Measurements from ENCODE around the gene PPFIBP1. TPM values are rescaled to one million over a fixed set of nuclear protein-coding genes. Genes with fewer than 3 reads are reported as not detected.

Gene PPFIBP1
- total RNA-seq, 2 donors from 2014 or later = 98.5 to 213 TPM

DNA sequence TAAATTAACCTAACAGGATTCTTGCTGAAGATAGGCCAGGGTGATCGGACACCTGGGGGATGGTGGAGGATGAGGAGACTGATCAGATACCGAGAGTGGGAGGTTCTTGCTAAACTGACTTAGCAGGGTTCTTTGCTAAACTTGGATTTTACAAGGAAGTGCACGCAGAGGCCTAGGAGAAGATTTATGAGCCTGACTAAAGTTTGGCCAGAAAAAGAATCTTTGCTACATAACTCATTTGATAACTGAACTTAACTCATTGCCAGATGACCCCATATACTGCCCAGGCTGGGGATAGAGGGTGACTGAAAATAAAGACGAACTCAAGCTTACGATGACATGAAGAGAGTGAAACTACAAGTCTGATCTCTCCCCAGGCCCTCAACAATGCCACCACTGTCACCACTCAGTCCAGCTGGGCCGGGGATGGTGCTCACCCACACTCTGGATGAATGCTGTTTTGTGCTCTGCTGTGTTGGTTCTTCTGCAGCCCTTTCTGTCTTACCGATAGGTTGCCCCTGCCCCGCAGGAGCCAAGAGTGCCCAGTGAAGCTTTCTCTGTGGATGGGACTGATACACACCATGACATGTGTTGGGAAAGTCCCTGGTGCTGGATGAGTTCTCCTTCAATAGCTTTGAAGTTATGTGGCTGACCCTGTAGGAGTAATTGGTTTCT is 29.0 kb downstream of the PPFIBP1 start:
- Histone ChIP-seq H3K4me1 (ENCODE audit: control insufficient read depth, insufficient read depth, low read length) (peaks cover 21% of the 10 kb centered on the region), H3K27me3 (ENCODE audit: control insufficient read depth, insufficient read depth, low read length, poor library complexity, severe bottlenecking) (no peaks in the 10 kb centered on the region), H3K36me3 (ENCODE audit: control insufficient read depth, insufficient read depth, low read length) (no peaks in the 10 kb centered on the region), H3K9ac (ENCODE audit: extremely low read depth, low read length, poor library complexity, severe bottlenecking) (no peak overlapping the region), H3K27ac (ENCODE audit: low read depth, low read length) (no peak overlapping the region), H3K9me3 (ENCODE audit: control insufficient read depth, low read length) (no peaks in the 10 kb centered on the region), H3K4me3 (ENCODE audit: low read length) (no peak overlapping the region)
- Mint-ChIP-seq H3K27ac (peak overlapping the region; percentile 6), H3K27me3 (ENCODE audit: insufficient read depth) (no peaks in the 10 kb centered on the region), H3K4me1 (peaks cover 71% of the 10 kb centered on the region), H3K4me3 (no peak overlapping the region), H3K9me3 (no peaks in the 10 kb centered on the region), H3K36me3 (ENCODE audit: low read depth) (peaks cover 6% of the 10 kb centered on the region)
- no peak for DNase-seq
- no peak for TF ChIP-seq CTCF (conservative IDR thresholded peaks at IDR 0.05)
- 91 to 94% methylated on average over 3 to 8 of the region's 8 CpGs for WGBS, 2 experiments (ENCODE audit: insufficient coverage in 1 of 2, insufficient read length in 1 of 2)

GRCh38 chr12:27553941-27554340 is 29.9 kb downstream of the PPFIBP1 start:
- no peak for TF ChIP-seq CTCF (conservative IDR thresholded peaks at IDR 0.05)
- peaks cover 19% of the 10 kb centered on the region for H3K4me1 ChIP-seq (ENCODE audit: control insufficient read depth, insufficient read depth, low read length)

GRCh38 chr12:27554421-27555186 is 30.6 kb downstream of the PPFIBP1 start:
- Histone ChIP-seq H3K27ac (ENCODE audit: low read depth, low read length) (no peak overlapping the region), H3K36me3 (ENCODE audit: control insufficient read depth, insufficient read depth, low read length) (no peaks in the 10 kb centered on the region), H3K9me3 (ENCODE audit: control insufficient read depth, low read length) (no peaks in the 10 kb centered on the region), H3K9ac (ENCODE audit: extremely low read depth, low read length, poor library complexity, severe bottlenecking) (no peak overlapping the region), H3K4me1 (ENCODE audit: control insufficient read depth, insufficient read depth, low read length) (peaks cover 17% of the 10 kb centered on the region), H3K4me3 (ENCODE audit: low read length) (no peak overlapping the region), H3K27me3 (ENCODE audit: control insufficient read depth, insufficient read depth, low read length, poor library complexity, severe bottlenecking) (no peaks in the 10 kb centered on the region)
- WGBS, 2 experiments (ENCODE audit: insufficient coverage in 1 of 2, insufficient read length in 1 of 2) = 92% methylated on average over 14 of the region's 14 CpGs
- DNase-seq = no peak
- TF ChIP-seq CTCF (conservative IDR thresholded peaks at IDR 0.05) = no peak
- H3K27ac Mint-ChIP-seq = no peak overlapping the region
- H3K4me3 Mint-ChIP-seq = no peak overlapping the region
- no peaks in the 10 kb centered on the region for H3K9me3 Mint-ChIP-seq
- H3K27me3 Mint-ChIP-seq (ENCODE audit: insufficient read depth) = no peaks in the 10 kb centered on the region
- peaks cover 6% of the 10 kb centered on the region for H3K36me3 Mint-ChIP-seq (ENCODE audit: low read depth)
- H3K4me1 Mint-ChIP-seq = peaks cover 56% of the 10 kb centered on the region

More at GRCh38 chr12:27553941-27554340, 29.9 kb downstream of the PPFIBP1 start:
- H3K36me3 ChIP-seq (ENCODE audit: control insufficient read depth, insufficient read depth, low read length) = no peaks in the 10 kb centered on the region
- WGBS, 2 experiments (ENCODE audit: insufficient coverage in 1 of 2, insufficient read length in 1 of 2) = 79 to 98% methylated on average over 2 to 3 of the region's 3 CpGs
- Mint-ChIP-seq H3K27me3 (ENCODE audit: insufficient read depth) (no peaks in the 10 kb centered on the region), H3K4me3 (no peak overlapping the region), H3K4me1 (peaks cover 62% of the 10 kb centered on the region), H3K36me3 (ENCODE audit: low read depth) (peaks cover 6% of the 10 kb centered on the region), H3K27ac (no peak overlapping the region), H3K9me3 (no peaks in the 10 kb centered on the region)
- no peak overlapping the region for H3K4me3 ChIP-seq (ENCODE audit: low read length)
- H3K9me3 ChIP-seq (ENCODE audit: control insufficient read depth, low read length) = no peaks in the 10 kb centered on the region
- H3K27ac ChIP-seq (ENCODE audit: low read depth, low read length) = no peak overlapping the region
- DNase-seq = no peak
- H3K9ac ChIP-seq (ENCODE audit: extremely low read depth, low read length, poor library complexity, severe bottlenecking) = no peak overlapping the region
- H3K27me3 ChIP-seq (ENCODE audit: control insufficient read depth, insufficient read depth, low read length, poor library complexity, severe bottlenecking) = no peaks in the 10 kb centered on the region
